ENCODE results near the gene SMARCC1.

SMARCC1 gene

DNA sequence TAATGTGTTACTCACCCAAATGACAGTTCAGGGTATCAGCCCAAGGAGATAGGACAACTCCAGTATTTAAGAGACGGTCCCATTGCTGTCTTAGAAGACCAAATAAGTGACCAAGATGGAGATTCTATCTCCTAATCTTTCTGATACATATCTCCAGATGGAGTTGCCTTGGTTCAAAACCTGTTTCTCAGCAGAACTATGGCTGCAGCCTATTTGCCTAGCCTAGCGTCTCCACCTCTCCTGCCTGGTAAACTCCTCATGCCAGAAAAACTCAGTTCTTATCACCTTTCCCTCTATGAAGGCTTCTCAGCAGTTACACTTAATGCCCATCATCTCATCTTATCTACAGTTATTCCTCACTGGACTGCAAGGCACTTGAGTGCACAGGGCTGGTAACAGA, 201.8 kb downstream of the SMARCC1 start:
- peaks cover 13 to 28% of the 10 kb centered on the region in 2 donors for H3K27me3 Mint-ChIP-seq
- peaks cover 0 to 2% of the 10 kb centered on the region in 2 donors for H3K4me1 Mint-ChIP-seq (ENCODE audit: low read depth in 2 of 2)
- peaks cover 3% of the 10 kb centered on the region for H3K36me3 Mint-ChIP-seq (ENCODE audit: insufficient read depth)
- peak overlapping the region; percentile 29 to 64 for H3K4me3 Mint-ChIP-seq
- DNase-seq: no peak
- H3K27ac Mint-ChIP-seq: peak overlapping the region in 1 of 2 donors; percentile 30
- H3K9me3 Mint-ChIP-seq: no peaks in the 10 kb centered on the region
- no peak for ATAC-seq (replicated peaks)

DNA sequence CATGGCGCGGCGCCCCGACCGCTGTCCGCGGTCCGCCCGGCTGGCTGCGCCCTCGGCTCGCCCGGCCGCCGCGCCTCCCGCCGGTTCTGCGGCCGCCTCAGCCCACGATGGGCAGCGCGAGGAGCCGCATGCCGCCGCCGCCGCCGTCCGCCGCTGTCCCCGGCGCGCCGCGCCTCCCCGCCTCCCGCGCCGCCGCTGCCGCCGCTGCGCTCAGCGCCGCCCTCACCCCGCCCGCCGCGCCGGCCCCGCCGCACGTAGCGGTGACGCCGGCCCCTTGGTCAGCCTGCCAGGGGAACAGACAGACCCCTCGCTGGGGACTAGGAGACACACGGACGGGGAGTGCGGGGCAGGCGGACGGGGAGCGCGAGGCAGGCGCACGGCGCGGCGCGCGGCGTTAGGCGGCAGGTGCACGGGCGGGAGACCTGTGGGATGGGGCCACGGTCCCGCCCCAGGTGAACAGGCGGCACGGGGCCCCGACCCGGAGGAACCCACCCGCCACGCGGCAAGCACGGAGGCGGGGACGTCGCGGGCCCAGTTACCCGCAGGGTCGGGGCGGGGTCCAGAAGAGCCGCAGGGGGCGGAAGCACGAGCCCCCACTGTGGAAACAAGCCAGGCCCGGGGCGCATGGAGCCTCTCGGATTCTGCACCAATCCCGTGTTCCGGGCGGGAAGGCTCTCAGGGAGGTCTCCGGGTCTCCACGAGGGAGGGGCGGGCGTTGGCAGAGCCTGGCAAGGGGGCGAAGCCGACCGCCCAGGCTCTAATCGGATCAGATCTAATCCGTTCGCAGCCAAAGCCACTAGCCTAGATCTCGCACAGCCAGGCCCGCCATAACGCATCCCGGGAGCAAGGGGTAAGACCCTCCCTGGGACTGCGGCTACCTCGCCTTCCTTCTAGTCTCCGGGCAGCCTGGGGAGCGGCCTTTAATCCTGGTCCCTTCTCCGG, 202.7 kb downstream of the SMARCC1 start, which contains the start of gene CSPG5:
CSPG5 (minus strand) TSS at position 175 of the 942 bp plus-strand sequence; CDS start at position 3, 172 bp downstream.
- Mint-ChIP-seq H3K4me1 (ENCODE audit: low read depth in 2 of 2) (peaks cover 0 to 2% of the 10 kb centered on the region in 2 donors), H3K9me3 (no peaks in the 10 kb centered on the region), H3K4me3 (peak within 1 kb of the TSS; percentile 64 to 69), H3K27ac (no peak within 1 kb of the TSS), H3K36me3 (ENCODE audit: insufficient read depth) (no peaks in the 10 kb centered on the region), H3K27me3 (peaks cover 13 to 37% of the 10 kb centered on the region in 2 donors)
- ATAC-seq (replicated peaks): peak; percentile 61
- DNase-seq: peak; percentile 13 to 28 (median 14)

DNA sequence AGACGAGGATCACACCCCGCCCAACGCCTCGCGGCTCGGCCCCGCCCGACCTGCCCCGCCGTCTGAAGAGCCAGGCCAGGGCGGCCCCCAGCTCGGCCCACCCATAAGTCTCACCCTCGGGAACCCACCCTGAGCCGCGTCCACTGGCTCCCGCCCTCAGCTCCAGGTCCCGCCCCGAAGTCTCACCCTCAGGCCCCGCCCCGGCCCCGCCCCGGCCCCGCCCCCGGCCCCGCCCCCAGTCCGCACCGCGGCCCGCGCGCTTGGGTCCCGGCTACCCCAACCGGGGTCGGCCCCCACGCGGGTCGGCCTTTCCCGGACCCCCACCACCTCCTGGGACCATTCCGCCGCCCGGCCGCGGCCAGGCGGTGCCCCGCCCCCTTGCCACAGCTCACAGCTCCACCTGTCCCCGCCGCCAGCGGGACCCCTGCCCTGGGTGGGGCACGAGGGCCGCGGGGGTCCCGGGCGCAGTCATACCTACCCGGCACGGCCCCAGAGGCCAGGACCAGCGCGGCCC, 203.5 kb downstream of the SMARCC1 start:
- no peaks in the 10 kb centered on the region for H3K36me3 Mint-ChIP-seq (ENCODE audit: insufficient read depth)
- no peak overlapping the region for H3K27ac Mint-ChIP-seq
- ATAC-seq (replicated peaks) (peak; percentile 75), DNase-seq (peak; percentile 13 to 26 (median 22))
- H3K4me1 Mint-ChIP-seq (ENCODE audit: low read depth in 2 of 2): peaks cover 0 to 2% of the 10 kb centered on the region in 2 donors
- H3K9me3 Mint-ChIP-seq: no peaks in the 10 kb centered on the region
- H3K4me3 Mint-ChIP-seq: peak overlapping the region; percentile 57 to 69
- H3K27me3 Mint-ChIP-seq: peaks cover 17 to 45% of the 10 kb centered on the region in 2 donors

DNA sequence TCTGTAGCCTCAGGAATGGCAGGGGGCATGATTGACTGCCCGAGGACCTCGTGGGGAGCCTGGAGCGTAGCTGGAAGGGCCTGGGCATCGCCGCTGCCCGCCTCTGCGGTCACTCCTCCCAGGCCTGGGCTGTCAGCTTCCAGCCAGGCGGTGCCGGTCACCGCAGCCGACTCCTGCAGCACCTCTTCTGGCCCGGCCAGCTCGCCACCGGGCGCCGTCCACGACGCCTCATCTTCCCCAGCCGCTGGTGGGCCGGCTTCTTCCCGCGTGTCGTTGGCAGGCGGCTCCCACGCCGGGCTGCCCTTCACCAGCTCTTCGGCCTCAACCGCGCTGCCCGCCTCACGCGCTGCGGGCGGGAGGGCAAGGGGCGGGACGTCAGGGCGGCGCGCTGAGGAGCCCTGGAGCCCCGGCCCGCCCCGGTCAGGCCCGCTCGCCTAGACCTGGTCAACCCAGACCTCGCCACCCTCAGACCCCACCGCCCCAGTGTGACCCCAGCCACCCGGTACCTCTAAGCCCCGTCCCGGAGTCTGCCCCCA, 204.0 kb downstream of the SMARCC1 start:
- Mint-ChIP-seq H3K4me3 (peak overlapping the region; percentile 57 to 69), H3K36me3 (ENCODE audit: insufficient read depth) (no peaks in the 10 kb centered on the region), H3K9me3 (no peaks in the 10 kb centered on the region), H3K4me1 (ENCODE audit: low read depth in 2 of 2) (peaks cover 0 to 2% of the 10 kb centered on the region in 2 donors), H3K27ac (no peak overlapping the region), H3K27me3 (peaks cover 21 to 50% of the 10 kb centered on the region in 2 donors)
- no peak for DNase-seq
- ATAC-seq (replicated peaks): no peak

DNA sequence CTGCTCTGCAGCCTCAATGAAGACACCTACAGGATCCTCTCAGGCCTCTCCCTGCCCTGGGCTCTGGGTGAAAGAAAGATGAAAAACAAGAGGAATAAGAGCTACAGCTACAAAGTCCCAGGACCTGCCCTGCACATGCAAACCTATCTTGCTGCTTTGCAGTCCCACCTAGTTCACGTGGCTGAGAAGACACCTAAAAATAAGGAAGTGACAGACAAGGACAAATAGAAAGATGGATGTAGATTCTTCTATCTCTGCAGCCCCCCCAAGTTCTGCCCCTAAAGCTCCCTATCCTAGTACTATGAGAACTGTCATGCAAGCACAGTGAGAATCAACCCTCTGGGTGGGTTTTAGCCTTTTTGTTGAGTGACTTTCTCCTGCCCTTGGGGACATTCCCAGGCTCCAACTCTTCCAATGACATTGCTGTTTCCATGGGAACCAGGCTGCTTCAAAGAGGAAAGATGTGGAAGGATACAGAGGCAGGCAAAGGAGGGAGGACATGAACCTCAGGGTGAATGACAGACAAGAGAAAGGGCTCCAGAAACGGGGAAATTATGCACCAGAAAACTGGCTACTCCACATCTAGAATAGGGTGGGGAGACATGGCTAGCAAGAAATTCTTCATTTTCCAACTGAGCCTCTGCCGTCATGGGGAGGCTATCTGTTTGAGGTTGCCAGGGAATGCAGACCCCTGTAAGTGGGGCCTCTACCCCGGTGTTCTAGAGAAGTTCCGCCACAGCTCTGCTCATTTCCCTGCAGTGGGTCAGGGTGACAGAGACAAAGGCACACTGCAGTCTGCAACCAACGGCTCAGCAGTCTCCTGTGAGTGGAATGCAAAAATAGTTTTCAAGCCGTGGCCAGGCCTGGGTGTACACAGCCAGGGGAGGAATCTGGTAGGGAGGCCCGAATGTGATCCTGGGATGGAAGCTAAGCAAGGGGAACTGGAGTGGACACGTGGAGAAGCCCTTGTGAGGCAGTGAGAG, 208.2 kb downstream of the SMARCC1 start:
- Mint-ChIP-seq H3K27ac (no peak overlapping the region), H3K36me3 (ENCODE audit: insufficient read depth) (no peaks in the 10 kb centered on the region), H3K4me1 (ENCODE audit: low read depth in 2 of 2) (no peaks in the 10 kb centered on the region), H3K27me3 (peaks cover 16 to 61% of the 10 kb centered on the region in 2 donors), H3K4me3 (no peak overlapping the region), H3K9me3 (no peaks in the 10 kb centered on the region)
- DNase-seq: no peak
- no peak for ATAC-seq (replicated peaks)

DNA sequence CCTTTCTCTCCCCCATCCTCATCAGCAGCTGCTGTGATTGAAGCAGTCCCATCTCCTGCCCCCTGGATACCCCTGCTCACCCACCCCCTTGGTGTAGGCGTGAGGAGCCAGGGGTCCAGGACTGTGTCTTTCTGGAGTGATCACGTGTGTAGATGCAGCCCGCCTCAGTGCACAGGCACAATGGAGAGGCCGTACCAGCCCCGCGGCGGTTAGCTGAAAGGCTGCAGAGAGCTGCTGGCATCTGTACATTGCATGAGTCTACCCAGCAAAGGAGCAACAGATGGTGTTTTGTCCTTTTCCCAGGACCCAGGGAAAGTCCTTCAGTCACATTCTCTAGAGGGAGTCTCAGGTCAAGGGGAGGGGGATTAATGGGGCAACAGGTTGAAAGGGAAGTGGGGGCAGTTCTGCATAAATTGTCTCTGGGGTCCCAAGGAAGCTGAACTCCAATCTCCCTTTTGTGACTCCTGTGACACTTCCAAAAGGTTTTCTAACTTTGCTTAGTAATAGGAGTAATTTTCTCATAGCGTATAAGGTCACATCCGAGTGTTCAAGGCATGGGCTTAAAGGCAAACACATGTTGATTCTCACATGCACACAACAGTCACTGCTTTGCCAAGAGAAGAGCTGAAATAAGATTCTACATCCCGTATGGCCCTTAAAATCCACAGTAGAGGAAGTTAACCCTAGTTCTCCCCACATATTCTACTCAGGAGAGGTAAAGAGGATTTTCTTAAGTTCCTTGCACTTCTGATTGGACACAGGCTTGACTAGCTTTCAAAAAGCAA, 210.1 kb downstream of the SMARCC1 start:
- DNase-seq (no peak), ATAC-seq (replicated peaks) (no peak)
- Mint-ChIP-seq H3K27me3 (peaks cover 16 to 54% of the 10 kb centered on the region in 2 donors), H3K27ac (no peak overlapping the region), H3K9me3 (no peaks in the 10 kb centered on the region), H3K36me3 (ENCODE audit: insufficient read depth) (no peaks in the 10 kb centered on the region), H3K4me3 (no peak overlapping the region), H3K4me1 (ENCODE audit: low read depth in 2 of 2) (no peaks in the 10 kb centered on the region)

DNA sequence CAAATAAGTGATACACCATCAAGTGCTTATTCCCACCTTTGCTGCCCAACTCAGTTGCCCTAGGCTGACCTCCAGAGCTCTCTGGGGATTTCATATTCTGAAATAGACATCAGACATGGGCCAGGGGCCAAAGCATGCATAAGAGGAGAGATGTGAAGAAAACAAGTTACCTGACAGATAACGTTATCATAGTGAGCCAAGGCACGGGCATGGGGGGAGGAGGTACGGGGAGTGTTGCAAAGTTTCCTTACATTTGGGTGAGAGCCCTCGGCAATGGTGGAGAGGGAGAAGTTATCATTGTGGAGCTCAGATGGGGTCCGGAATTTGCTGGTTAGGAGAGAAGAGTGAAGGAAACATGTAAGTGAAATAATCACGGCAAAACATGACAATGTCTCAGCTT, 212.8 kb downstream of the SMARCC1 start:
- Mint-ChIP-seq H3K27me3 (peaks cover 16 to 45% of the 10 kb centered on the region in 2 donors), H3K4me1 (ENCODE audit: low read depth in 2 of 2) (no peaks in the 10 kb centered on the region), H3K27ac (no peak overlapping the region), H3K4me3 (no peak overlapping the region), H3K36me3 (ENCODE audit: insufficient read depth) (no peaks in the 10 kb centered on the region), H3K9me3 (no peaks in the 10 kb centered on the region)
- ATAC-seq (replicated peaks): no peak
- no peak for DNase-seq

DNA sequence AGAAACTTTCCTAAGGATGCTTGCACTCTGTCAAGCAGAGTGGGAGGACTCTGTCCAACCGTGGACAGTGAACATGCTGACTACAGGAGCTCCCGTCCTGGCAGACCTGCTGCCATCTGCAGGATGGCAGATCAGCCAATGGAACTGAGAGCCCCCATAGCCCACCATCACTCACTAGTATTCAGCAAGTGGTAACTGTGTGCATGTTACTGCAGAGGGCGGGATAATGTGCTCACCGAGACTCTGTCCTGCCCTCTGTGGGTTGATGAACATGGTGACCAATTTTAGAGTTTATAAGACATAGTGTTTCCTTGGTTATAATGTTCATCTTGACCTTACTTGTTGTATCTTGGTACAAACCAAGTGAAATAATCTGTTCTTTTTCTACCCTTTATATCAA, 214.5 kb downstream of the SMARCC1 start:
- no peak overlapping the region for H3K27ac Mint-ChIP-seq
- ATAC-seq (replicated peaks) (no peak), DNase-seq (no peak)
- H3K9me3 Mint-ChIP-seq: no peaks in the 10 kb centered on the region
- H3K4me3 Mint-ChIP-seq: no peak overlapping the region
- peaks cover 4 to 28% of the 10 kb centered on the region in 2 donors for H3K27me3 Mint-ChIP-seq
- no peaks in the 10 kb centered on the region for H3K4me1 Mint-ChIP-seq (ENCODE audit: low read depth in 2 of 2)
- H3K36me3 Mint-ChIP-seq (ENCODE audit: insufficient read depth): no peaks in the 10 kb centered on the region

DNA sequence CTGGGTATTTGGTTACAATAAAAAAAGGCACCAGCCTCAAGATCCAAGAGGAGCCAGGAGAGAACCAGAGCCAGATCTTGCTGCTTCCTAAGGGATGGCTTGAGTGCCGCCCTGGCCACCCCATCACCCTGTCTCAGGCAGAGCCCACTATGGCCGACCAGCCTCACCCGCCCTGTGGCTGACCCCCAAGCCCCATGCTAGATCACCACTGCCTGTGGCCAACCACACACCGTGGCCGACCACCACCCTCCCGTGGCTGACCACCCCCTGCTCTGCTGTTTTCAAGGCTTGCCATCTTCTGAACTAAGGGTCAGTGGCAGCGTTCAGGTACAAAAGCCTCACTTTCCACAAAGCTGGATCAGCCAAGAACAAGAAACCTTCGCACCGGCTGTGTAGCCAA, 215.0 kb downstream of the SMARCC1 start:
- Mint-ChIP-seq H3K4me1 (ENCODE audit: low read depth in 2 of 2) (no peaks in the 10 kb centered on the region), H3K27me3 (peaks cover 0 to 23% of the 10 kb centered on the region in 2 donors), H3K36me3 (ENCODE audit: insufficient read depth) (no peaks in the 10 kb centered on the region), H3K4me3 (no peak overlapping the region), H3K27ac (no peak overlapping the region), H3K9me3 (no peaks in the 10 kb centered on the region)
- ATAC-seq (replicated peaks): no peak
- no peak for DNase-seq

DNA sequence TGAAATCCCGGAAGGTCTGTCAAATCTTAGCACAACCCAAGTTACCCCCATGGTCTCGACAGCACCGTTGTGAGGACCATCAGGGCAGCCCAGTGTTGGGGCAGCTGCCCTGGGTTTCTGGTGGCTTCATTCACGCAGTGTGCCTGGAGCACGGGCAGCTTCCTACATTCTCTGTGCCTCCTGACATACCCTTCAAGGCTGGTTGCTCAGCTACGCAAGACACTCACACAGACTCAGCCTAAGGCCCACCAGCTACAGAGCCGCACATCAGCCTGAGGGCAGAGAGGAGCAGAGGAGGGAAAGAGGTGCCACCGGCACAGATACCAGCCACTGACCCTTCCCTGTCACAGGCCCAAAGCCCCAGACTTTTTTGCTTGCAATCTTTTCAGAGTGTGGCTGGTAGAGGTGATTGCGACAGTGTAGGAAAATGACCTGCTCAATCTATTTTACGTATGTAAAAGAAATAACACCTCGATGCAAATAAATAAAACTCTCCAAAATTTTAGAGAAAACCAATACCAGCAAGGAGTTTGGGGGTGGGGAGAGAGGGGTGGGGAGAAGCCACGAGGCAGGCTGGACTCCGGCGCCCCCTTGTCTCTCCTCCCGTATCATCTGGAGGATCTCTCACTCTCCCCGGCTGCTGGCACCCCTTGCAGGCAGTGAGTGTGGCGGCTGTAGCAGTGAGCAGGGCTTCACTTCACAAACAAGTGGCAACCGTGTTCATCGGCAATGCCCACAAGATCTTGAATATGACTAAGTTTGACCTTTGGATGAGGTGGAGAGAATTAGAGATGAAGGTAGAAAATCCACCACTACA, 215.8 kb downstream of the SMARCC1 start:
- no peak for DNase-seq
- no peak overlapping the region for H3K4me3 Mint-ChIP-seq
- no peaks in the 10 kb centered on the region for H3K4me1 Mint-ChIP-seq (ENCODE audit: low read depth in 2 of 2)
- H3K9me3 Mint-ChIP-seq: no peaks in the 10 kb centered on the region
- H3K27me3 Mint-ChIP-seq: peaks cover 0 to 19% of the 10 kb centered on the region in 2 donors
- H3K27ac Mint-ChIP-seq: no peak overlapping the region
- no peaks in the 10 kb centered on the region for H3K36me3 Mint-ChIP-seq (ENCODE audit: insufficient read depth)
- no peak for ATAC-seq (replicated peaks)

DNA sequence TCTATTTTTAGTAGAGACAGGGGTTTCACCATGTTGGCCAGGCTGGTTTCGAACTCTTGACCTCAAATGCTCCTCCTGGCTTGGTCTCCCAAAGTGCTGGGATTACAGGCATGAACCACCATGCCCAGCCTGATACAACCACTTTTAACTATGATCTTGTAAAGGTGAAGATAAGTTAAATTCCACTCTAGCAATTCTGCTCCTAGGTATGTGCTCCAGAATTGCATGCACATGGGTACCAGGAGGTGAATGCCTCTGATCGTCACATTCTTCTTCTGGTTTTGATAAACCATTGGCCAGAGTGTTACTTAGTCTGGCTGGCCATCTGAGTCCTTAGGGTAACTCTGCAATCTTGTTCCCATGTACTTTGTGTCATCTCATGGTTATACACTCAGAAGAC, 225.3 kb downstream of the SMARCC1 start:
- no peak for ATAC-seq (replicated peaks)
- peaks cover 22 to 48% of the 10 kb centered on the region in 2 donors for H3K27me3 Mint-ChIP-seq
- H3K36me3 Mint-ChIP-seq (ENCODE audit: insufficient read depth): no peaks in the 10 kb centered on the region
- H3K4me1 Mint-ChIP-seq (ENCODE audit: low read depth in 2 of 2): no peaks in the 10 kb centered on the region
- no peak overlapping the region for H3K27ac Mint-ChIP-seq
- H3K4me3 Mint-ChIP-seq: no peak overlapping the region
- no peak for DNase-seq
- H3K9me3 Mint-ChIP-seq: no peaks in the 10 kb centered on the region

DNA sequence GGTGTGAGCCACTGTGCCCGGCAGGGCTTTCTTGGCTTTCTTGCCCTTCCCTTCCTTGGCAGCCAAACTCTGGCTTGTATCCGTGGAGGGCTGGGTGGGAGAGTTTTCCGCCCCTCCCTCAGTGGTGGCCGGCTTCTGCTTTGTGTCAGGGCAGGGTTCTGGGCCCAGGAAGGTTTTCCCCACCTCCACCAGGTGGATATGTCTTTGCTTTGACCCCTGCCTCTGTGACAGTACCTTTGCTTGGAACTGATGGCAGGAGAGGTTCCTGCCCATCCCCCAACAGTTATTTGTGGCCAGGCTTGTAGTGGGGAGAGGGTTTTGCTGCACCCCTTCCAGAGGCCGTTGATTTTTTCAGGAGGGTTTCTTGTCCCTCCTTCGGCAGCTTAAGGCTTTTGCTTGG, 227.4 kb downstream of the SMARCC1 start:
- Mint-ChIP-seq H3K4me1 (ENCODE audit: low read depth in 2 of 2) (no peaks in the 10 kb centered on the region), H3K36me3 (ENCODE audit: insufficient read depth) (no peaks in the 10 kb centered on the region), H3K4me3 (no peak overlapping the region), H3K27ac (no peak overlapping the region), H3K9me3 (no peaks in the 10 kb centered on the region), H3K27me3 (peaks cover 37 to 53% of the 10 kb centered on the region in 2 donors)
- ATAC-seq (replicated peaks) (no peak), DNase-seq (no peak)

Measured in effector memory CD8-positive, alpha-beta T cell (primary cell).